Neuronal stem cell (in vitro differentiated cells): ENCODE measurements around the gene USP6.
"Not testable (repeated sequence)": the region's sequence is repeated elsewhere in the genome, so short reads cannot be mapped to it uniquely, and the experiment has no call there.

Experiments
- DNase-seq: peaks from one replicate; pipeline ENCODE4 v3.0.0-alpha.2; 2013; ENCODE audit warnings: low spot score
- H2AFZ ChIP-seq: one replicate; pipeline ENCODE4 v1.6.1; 2013; ENCODE audit warnings: mild to moderate bottlenecking, low read length, inconsistent platforms
- H2AK5ac ChIP-seq: 2 replicates; pipeline ENCODE4 v1.6.1; 2013; ENCODE audit warnings: low read depth, mild to moderate bottlenecking, inconsistent platforms, low read length, moderate library complexity, mixed read lengths
- H2BK120ac ChIP-seq: 2 replicates; pipeline ENCODE4 v1.6.1; 2013; ENCODE audit warnings: low read depth, mild to moderate bottlenecking, inconsistent platforms, low read length, moderate library complexity, mixed read lengths
- H2BK12ac ChIP-seq: one replicate; pipeline ENCODE4 v1.6.1; 2013; ENCODE audit warnings: low read length, inconsistent platforms
- H2BK15ac ChIP-seq: 2 replicates; pipeline ENCODE4 v1.6.1; 2013; ENCODE audit warnings: mild to moderate bottlenecking, low read length, inconsistent platforms, mixed read lengths
- H2BK5ac ChIP-seq: one replicate; pipeline ENCODE4 v1.6.1; 2013; ENCODE audit warnings: inconsistent platforms, mild to moderate bottlenecking, low read length, moderate library complexity
- H3K14ac ChIP-seq: one replicate; pipeline ENCODE4 v1.6.1; 2013; ENCODE audit warnings: low read length, inconsistent platforms
- H3K18ac ChIP-seq: 2 replicates; pipeline ENCODE4 v1.6.1; 2013; ENCODE audit warnings: low read length, inconsistent platforms
- H3K23ac ChIP-seq: 2 replicates; pipeline ENCODE4 v1.6.1; 2013; ENCODE audit warnings: low read depth, mild to moderate bottlenecking, mixed read lengths, low read length, inconsistent platforms; ENCODE audit not compliant: poor library complexity
- H3K27ac ChIP-seq: replicated peaks from 3 replicates; pipeline ENCODE4 v1.5.1; 2013; ENCODE audit warnings: low read length, inconsistent platforms
- H3K27me3 ChIP-seq, 3 experiments: 2 replicates each; pipeline ENCODE4 v1.6.1; 2013; ENCODE audit warnings: low read length in 3 of 3, mild to moderate bottlenecking in 2 of 3, inconsistent platforms in 1 of 3, low read depth in 1 of 3, mixed read lengths in 1 of 3, moderate library complexity in 1 of 3; ENCODE audit not compliant: control insufficient read depth in 3 of 3, insufficient read depth in 3 of 3
- H3K36me3 ChIP-seq, 2 donors: replicated peaks in 1 of 2; 2 replicates each; pipeline ENCODE4 v1.6.1; 2013; ENCODE audit warnings: low read length in 2 of 2; ENCODE audit not compliant: control insufficient read depth in 2 of 2, insufficient read depth in 2 of 2
- H3K4ac ChIP-seq: 2 replicates; pipeline ENCODE4 v1.6.1; 2013; ENCODE audit warnings: inconsistent platforms, mild to moderate bottlenecking, low read length, moderate library complexity
- H3K4me1 ChIP-seq, 2 donors: 1 replicate in 1 of 2; 2 replicates in 1 of 2; pipeline ENCODE4 v1.6.1; 2013; ENCODE audit warnings: low read length in 2 of 2, low read depth in 1 of 2; ENCODE audit not compliant: control insufficient read depth in 2 of 2, insufficient read depth in 1 of 2
- H3K4me2 ChIP-seq: one replicate; pipeline ENCODE4 v1.6.1; 2013; ENCODE audit warnings: mild to moderate bottlenecking, low read length, inconsistent platforms; ENCODE audit not compliant: insufficient read depth, poor library complexity, severe bottlenecking
- H3K4me3 ChIP-seq, 2 donors: 2 replicates each; pipeline ENCODE4 v1.5.1; 2013; ENCODE audit warnings: low read length in 2 of 2, mild to moderate bottlenecking in 2 of 2, inconsistent platforms in 1 of 2, moderate library complexity in 1 of 2
- H3K79me1 ChIP-seq: one replicate; pipeline ENCODE4 v1.6.1; 2013; ENCODE audit warnings: low read depth, mild to moderate bottlenecking, inconsistent platforms, low read length, moderate library complexity
- H3K9ac ChIP-seq: one replicate; pipeline ENCODE4 v1.6.1; 2013; ENCODE audit warnings: mild to moderate bottlenecking, low read depth, low read length, inconsistent platforms; ENCODE audit not compliant: poor library complexity
- H3K9me3 ChIP-seq, 2 donors: replicated peaks in 1 of 2; 2 replicates each; pipeline versions ENCODE3 to v1.6.1; 2013; ENCODE audit warnings: low read length in 2 of 2, mild to moderate bottlenecking in 2 of 2, inconsistent platforms in 1 of 2, low read depth in 1 of 2, mixed read lengths in 1 of 2, moderate library complexity in 1 of 2; ENCODE audit not compliant: control insufficient read depth in 2 of 2, insufficient read depth in 1 of 2
- H4K8ac ChIP-seq: one replicate; pipeline ENCODE4 v1.6.1; 2013; ENCODE audit warnings: low read depth, mild to moderate bottlenecking, inconsistent platforms, low read length, moderate library complexity
- H4K91ac ChIP-seq: one replicate; pipeline ENCODE4 v1.6.1; 2013; ENCODE audit warnings: low read length, low read depth, mild to moderate bottlenecking, inconsistent platforms; ENCODE audit not compliant: poor library complexity
- WGBS, 2 donors: extraction: QIAGEN DNeasy Blood & Tissue Kit; methylation state at CpG; one replicate each; pipeline ENCODE4 v1.1.7; 2013; ENCODE audit warnings: missing lambda C conversion rate in 2 of 2, mixed read lengths in 1 of 2; ENCODE audit not compliant: insufficient read length in 2 of 2, insufficient replicate concordance in 1 of 2; ENCODE audit errors: extremely low coverage in 2 of 2; 5-methylcytosine and 5-hydroxymethylcytosine counted together

USP6 gene

DNA sequence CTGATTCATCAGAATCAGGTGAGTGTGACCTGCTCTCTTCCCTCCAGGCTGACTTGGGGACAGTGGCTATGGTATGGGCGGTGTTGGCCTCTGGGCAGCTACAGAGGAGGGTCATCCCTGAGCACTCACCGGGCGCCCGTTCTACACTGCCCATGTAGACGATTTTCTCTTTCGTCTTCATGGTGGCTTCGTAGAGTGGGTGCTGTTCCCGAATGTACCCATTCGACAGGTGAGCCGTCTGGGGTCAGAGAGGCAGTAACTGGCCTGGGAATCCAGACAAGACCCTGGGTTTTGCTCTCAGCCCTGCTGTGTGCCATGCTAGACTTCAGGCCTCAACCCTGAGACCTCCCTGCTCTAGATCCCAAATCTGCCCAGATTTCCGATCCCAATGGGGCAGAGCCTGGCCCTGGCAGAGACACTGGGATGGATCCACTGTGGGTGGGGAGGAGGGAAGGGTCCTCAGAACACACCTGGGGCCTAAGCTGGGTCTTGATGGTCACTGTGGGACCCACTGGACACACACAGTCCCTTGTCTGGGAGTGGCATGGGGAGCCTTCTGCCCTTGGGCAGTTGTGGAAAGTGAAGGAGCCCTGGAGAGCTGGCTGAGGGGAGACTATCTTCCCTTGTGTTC is 13.2 kb downstream of the USP6 start:
- H3K4me2 ChIP-seq: no peak overlapping the region
- no peak overlapping the region for H3K18ac ChIP-seq
- H3K9ac ChIP-seq: no peak overlapping the region
- H3K36me3 ChIP-seq: no peaks in the 10 kb centered on the region
- no peak overlapping the region for H3K4ac ChIP-seq
- H4K91ac ChIP-seq: no peak overlapping the region
- H4K8ac ChIP-seq: no peak overlapping the region
- no peak for DNase-seq
- no peak overlapping the region for H2BK12ac ChIP-seq
- no peak overlapping the region for H2AK5ac ChIP-seq
- WGBS, 2 donors: no CpG with 5 or more reads among the region's 11 CpGs
- H3K27me3 ChIP-seq: peaks cover 0 to 1% (median 0%) of the 10 kb centered on the region in 3 experiments
- H3K23ac ChIP-seq: no peak overlapping the region
- no peak overlapping the region for H3K14ac ChIP-seq
- H2AFZ ChIP-seq: no peak overlapping the region
- no peak overlapping the region for H2BK5ac ChIP-seq
- no peak overlapping the region for H3K4me3 ChIP-seq
- H2BK120ac ChIP-seq: no peak overlapping the region
- no peak overlapping the region for H3K27ac ChIP-seq
- H3K4me1 ChIP-seq: no peaks in the 10 kb centered on the region
- peak overlapping the region; percentile 37 for H2BK15ac ChIP-seq
- peaks cover under 1% of the 10 kb centered on the region for H3K79me1 ChIP-seq
- H3K9me3 ChIP-seq: no peaks in the 10 kb centered on the region

DNA sequence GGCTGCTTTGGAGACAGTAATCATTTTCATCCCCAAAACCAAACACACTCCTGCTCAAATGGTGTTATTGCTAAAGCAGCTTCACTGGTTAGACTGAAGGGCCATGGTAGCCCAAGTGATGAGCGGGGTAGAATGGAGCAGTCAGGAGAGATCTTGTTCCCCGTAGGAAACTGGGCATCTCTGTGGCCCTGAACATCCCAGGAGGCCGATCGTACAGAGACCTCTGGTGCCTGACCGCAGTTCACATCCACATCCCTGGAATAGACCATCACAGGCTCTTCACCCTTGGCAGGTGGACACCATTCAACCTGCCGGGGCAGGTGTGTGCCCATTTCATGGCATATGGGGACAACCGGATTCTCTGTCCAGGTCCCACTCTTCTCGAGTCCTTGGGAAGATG is 13.9 kb downstream of the USP6 start:
- not testable (repeated sequence) for H3K27me3 ChIP-seq, H3K27ac ChIP-seq, H3K4me1 ChIP-seq, H3K36me3 ChIP-seq, H3K9me3 ChIP-seq, H3K9ac ChIP-seq, H2AFZ ChIP-seq, H2AK5ac ChIP-seq, H3K79me1 ChIP-seq, H2BK5ac ChIP-seq, H2BK15ac ChIP-seq, H3K4me2 ChIP-seq, H2BK120ac ChIP-seq, H3K4me3 ChIP-seq, H4K91ac ChIP-seq, H4K8ac ChIP-seq, H2BK12ac ChIP-seq, H3K18ac ChIP-seq, DNase-seq, H3K14ac ChIP-seq, H3K23ac ChIP-seq, H3K4ac ChIP-seq
- no CpG with 5 or more reads among the region's 8 CpGs for WGBS, 2 donors

DNA sequence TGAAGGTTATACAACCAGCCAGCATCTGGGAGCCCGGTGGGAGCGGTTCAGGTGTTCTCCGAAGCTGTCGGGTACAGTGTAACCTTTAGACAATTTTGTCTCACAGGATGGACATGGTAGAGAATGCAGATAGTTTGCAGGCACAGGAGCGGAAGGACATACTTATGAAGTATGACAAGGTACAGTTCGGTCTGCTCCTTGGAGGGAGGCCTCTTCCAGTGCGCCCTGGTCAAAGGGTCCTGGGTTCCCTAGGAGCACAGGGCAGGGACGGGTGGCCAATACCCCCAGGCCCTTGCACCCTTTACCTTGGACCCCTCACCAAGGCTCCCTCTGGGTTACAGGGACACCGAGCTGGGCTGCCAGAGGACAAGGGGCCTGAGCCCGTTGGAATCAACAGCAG is 14.4 kb downstream of the USP6 start:
- not testable (repeated sequence) for H3K4me3 ChIP-seq, H4K8ac ChIP-seq, H3K18ac ChIP-seq, H3K23ac ChIP-seq, H2BK12ac ChIP-seq, DNase-seq, H3K27me3 ChIP-seq, H2AK5ac ChIP-seq, H3K4ac ChIP-seq, H3K36me3 ChIP-seq, H3K9ac ChIP-seq, H3K4me1 ChIP-seq, H2BK120ac ChIP-seq, H3K9me3 ChIP-seq, H3K14ac ChIP-seq, H3K79me1 ChIP-seq, H2AFZ ChIP-seq, H2BK5ac ChIP-seq, H3K27ac ChIP-seq, H2BK15ac ChIP-seq, H4K91ac ChIP-seq, H3K4me2 ChIP-seq
- WGBS, 2 donors: no CpG with 5 or more reads among the region's 10 CpGs

DNA sequence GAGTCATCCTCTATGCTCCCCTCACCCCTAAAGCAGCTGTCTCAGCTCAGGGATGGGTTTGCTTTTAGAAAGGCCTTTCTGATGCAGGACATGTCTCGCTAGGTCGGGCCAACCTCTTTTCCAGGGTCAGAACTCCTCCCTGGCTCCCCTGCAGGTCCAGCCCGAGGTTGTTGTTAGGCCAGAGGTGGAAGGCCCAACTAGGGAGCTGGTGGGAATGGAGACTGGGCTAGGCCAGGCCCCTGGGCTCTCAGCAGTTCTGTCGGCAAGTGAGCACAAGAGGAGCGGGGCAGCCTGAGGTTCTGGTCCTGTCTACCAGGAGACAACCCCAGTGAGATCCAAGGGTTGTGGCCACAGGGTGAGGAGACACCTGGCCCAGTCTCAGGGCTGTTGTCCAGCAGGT is 14.9 kb downstream of the USP6 start:
- H3K4me1 ChIP-seq, H3K23ac ChIP-seq, H3K4ac ChIP-seq, H3K79me1 ChIP-seq, H3K27ac ChIP-seq, H3K9ac ChIP-seq, H2BK5ac ChIP-seq, H2BK120ac ChIP-seq, H4K91ac ChIP-seq, H4K8ac ChIP-seq, H3K36me3 ChIP-seq, H2BK15ac ChIP-seq, H3K4me2 ChIP-seq, H3K18ac ChIP-seq, DNase-seq, H3K4me3 ChIP-seq, H3K27me3 ChIP-seq, H3K14ac ChIP-seq, H3K9me3 ChIP-seq, H2BK12ac ChIP-seq, H2AK5ac ChIP-seq, H2AFZ ChIP-seq: not testable (repeated sequence)
- no CpG with 5 or more reads among the region's 5 CpGs for WGBS, 2 donors
